Activated effector memory CD4-positive, alpha-beta T cell treated with Interleukin-2 at 50 U/mL for 16 hours (primary cell): Measurements from ENCODE around the gene PROM2.

Experiments
- DNase-seq: peaks from one replicate; pipeline ENCODE4 v3.0.0-alpha.2; 2020

PROM2 gene

DNA sequence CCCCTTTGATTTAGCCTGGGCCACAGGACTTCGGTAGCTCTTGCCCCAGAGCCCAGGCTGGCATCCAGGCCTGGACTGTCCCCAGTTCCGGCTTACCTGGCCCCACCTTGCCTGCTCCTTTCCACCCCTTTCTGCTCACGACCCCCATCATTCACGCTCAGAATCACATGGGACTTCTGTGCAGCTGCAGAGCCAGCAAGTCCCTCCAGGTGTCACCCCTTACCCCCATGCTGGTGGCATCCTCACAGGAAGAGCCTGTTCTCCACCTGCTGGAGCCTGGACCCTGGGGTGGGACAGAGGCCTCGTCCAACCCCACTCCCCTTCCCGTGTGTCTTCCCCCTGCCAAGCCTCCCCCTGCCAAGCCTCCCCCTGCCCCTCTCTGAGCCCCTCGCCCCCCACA is 15.0 kb downstream of the PROM2 start:
- DNase-seq = no peak

DNA sequence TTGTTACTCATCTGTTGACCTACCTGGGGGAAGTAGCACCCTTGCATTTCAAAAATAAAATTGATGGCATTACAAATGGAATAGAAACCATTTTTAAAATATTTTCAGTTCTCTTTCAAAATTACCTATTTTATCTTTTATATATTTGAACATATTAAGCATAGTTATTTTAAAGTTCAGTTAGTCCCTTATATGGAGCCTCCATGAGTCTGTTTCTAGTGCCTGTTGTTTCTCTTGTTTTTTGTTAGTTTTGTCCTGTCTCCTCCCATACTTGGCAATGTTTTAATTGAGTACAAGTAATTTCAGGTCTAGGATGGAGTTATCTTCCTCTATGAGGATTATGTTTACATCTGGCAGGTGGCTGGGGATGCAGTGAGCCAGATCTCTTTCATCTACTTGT is 17.0 kb downstream of the PROM2 start:
- no peak for DNase-seq

- no peak for DNase-seq
Measured at GRCh38 chr2:95292623-95293260, 18.5 kb downstream of the PROM2 start.

DNA sequence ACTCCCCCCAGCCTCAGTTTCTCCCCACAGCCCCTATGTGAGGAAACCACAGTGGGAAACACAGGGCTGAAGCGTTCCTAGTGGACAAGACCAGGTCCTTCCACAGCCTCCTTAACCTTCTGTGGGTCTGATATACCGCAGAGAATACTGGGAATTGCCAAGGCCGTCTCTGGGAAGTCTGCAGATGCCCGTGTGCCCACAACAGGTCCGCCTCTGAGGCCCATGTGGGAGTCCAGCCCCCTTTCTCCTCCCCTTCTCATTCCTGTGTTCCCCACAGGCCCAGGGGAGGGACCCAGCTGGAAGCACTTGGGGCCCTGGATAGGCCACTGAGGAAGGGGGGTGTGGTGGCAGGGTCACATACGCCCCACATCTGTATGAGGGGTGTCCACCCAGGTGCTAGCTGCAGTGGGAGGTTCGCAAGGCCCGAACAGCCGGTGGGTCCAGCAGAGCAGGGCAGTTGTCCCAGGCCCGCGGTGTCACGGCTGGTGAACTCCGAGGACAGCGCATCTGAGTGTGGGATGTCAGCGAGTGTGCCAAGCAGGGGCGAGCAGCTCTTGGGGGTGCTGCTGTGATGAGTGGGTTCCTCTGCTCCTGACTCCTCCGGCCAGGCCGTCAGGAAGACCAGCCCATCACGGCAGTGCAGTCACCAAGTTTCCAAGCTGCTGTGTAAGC is 20.5 kb downstream of the PROM2 start:
- no peak for DNase-seq

GRCh38 chr2:95295376-95295775 is 21.1 kb downstream of the PROM2 start:
- no peak for DNase-seq

DNA sequence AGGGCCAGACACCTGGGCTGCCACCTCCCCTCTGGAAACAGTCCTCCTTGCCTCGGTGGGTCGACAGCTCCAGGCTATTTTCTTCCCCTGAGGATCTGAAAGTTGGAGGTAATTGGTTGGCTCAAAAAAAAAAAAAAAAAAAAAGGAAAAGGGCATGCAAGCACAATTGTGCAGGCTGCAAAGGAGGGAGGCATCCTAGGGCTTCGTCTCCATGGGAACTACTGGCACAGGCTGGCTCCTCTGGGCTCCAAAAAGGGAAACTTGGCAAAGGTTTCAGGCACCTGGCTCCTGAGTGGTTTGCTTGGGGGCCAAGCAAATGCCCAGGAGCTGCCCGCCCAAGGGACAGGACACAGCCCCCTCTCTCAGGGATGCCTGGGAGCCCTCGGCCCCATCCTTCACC is 21.8 kb downstream of the PROM2 start:
- DNase-seq = no peak

- no peak for DNase-seq
Measured at GRCh38 chr2:95296880-95297487, 22.7 kb downstream of the PROM2 start, which contains the start of gene KCNIP3. Gene KCNIP3, plus strand, starts transcription at chr2:95297347. Its CDS starts 92 bp downstream, at chr2:95297439.

GRCh38 chr2:95297639-95298395 is 23.6 kb downstream of the PROM2 start:
- no peak for DNase-seq

DNA sequence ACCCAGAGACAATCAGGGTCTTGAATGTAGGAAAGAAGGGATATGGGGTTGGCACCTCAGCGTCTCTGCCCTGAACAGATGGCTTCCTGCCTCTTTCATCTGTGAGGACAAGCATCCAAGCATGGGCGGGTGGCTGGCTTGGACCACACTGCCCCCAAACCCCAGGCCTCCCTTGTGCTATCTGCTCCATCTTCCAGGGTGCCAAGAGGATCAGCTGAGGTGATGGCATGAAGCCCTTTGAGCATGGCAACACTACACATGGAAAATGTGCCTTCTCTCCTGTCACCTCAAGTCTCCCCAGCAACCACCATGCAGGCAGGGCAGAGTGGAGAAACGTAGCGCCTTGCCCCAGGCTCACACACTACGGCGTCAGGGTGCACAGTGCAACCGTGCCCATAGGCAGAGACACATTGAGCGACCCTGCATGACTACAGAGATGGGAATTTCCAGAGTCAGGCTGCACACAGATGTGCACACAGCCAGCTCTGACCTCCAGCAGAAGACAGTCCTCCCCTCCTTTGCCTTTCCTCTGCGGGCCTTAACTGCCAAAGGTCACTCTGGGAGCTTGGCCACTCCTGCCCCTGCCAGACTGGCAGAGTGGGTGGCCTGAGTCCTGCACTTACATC is 24.4 kb downstream of the PROM2 start:
- no peak for DNase-seq

GRCh38 chr2:95299961-95300360 is 25.7 kb downstream of the PROM2 start:
- no peak for DNase-seq

GRCh38 chr2:95300450-95300849 is 26.2 kb downstream of the PROM2 start:
- no peak for DNase-seq

DNA sequence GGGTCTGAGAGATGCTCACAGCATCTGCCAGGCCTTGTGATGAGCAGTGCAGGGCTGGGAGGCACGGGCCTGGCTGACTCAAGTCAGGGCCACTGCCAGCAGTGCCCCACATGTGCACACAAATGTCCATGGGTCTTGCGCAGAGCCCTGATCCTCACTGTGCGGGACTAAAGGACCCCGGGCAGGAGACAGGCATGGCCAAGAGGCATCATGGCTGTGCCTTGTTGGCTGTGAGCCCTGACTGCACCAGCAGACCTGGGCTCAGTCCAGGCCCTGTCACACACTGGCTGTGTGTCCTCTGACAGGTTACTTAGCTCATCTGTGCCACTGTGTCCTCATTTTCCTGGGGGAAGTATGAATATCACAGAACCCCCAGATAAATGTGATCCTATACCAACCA is 26.9 kb downstream of the PROM2 start:
- no peak for DNase-seq

DNA sequence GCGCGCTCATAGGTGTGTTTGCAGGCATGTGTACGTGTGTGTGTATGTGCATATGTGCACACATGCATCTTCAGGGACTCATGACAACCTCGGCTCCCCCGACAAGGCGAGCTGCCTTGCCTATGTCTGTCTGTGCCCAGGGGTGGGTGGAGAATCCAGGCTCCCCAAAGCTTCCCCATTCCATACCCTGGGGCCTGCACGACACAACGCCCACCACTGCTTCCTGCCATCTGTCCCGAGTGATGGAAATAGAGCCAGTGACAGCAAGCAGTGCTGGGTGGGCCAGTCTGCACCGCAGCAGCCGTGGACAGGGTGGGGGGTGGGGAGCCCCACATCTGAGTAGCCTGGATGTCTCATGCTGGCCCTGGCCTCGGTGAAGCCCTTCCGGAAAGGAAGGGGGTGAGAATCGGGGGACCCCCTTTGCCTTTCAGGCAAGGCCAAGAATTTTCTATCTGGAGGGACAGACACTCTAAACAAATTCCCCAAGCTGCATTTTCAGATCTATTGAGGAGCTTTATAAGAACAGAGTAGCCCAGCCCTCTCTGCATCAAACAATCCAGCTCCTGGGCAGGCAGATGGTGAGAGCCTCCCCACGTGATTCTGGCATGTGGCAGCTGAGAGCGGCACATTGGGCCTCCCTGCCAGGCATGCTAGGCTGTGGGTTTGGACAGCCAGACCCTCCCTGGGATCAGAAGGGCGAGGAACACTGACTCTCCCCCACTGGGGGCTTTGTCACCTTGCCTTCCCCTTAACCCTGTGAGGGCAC is 27.8 kb downstream of the PROM2 start:
- no peak for DNase-seq

- no peak for DNase-seq
Measured at GRCh38 chr2:95303191-95303919, 29.1 kb downstream of the PROM2 start.

- DNase-seq = no peak
Measured at GRCh38 chr2:95305380-95306061, 31.3 kb downstream of the PROM2 start.

DNA sequence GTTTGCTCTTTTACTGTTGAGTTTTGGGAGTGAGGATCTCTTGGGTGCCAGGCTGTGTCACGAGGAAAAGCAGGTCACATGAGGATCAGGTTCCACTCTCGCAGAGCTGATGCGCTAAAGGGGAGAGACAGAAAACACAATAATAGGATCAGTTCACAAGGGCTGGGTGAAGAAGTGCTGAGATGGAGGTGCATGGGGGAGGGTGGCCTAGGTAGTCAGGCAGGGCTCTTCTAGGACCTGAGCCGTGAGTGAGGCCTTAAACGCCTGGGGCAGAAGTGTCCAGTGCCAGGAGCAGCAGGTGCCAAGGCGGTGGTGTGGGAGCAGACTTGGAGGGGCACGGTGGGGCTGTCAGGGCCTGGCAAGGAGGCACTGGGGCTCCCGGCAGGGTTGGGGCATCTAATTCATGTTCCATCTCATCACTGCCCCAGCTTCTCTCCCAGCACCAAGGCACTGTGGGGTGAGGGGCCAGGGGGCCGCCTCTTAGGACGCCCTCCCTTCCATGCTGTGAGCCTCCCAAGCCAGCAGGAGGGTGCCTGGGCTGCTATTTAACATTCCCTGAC is 32.2 kb downstream of the PROM2 start:
- DNase-seq = no peak

- DNase-seq = no peak
Measured at GRCh38 chr2:95307036-95307435, 32.8 kb downstream of the PROM2 start.

DNA sequence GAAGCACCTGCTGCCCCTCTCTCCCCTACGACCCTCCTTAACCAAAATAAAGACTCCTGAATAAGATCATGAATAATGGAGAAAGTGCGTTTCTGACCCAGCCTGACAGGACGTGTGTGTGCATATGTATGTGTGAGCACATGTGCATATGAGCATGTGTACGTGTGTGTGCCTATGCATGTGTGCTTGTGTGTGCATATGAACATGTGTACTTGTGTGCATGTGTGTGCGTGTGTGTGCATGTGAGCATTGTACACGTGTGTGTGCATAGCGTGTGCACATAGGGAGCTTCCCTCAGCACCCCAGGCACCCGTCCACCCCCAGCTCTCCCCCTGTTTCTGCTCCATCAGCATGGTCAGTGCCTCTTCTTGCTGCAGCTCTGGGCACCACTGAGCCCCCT is 33.6 kb downstream of the PROM2 start:
- DNase-seq = no peak

- DNase-seq = no peak
Measured at GRCh38 chr2:95308426-95308990, 34.3 kb downstream of the PROM2 start.

- no peak for DNase-seq
Measured at GRCh38 chr2:95309599-95309998, 35.4 kb downstream of the PROM2 start.
